Neural cell (in vitro differentiated cells): ENCODE results near the gene SLC41A1.

Experiments used
- EZH2 ChIP-seq: fragments of 200-600, 300-800 bp; shearing (Covaris generic), sonication (generic); IDR thresholded peaks from 2 replicates; pipeline ENCODE4 v1.6.1; 2014; ENCODE audit warnings: antibody characterized with exemption, low read length, borderline replicate concordance, mild to moderate bottlenecking; ENCODE audit not compliant: insufficient read depth, poor library complexity, severe bottlenecking
- MXI1 ChIP-seq: fragments of 450-650 bp; conservative IDR thresholded peaks from 2 replicates; pipeline ENCODE4 v1.6.1; 2014; ENCODE audit warnings: antibody characterized with exemption, mild to moderate bottlenecking; ENCODE audit not compliant: poor library complexity, severe bottlenecking
- POLR2AphosphoS5 ChIP-seq: IDR thresholded peaks from 2 replicates; pipeline ENCODE4 v1.6.1; 2012
- RAD21 ChIP-seq: fragments of 450-650 bp; conservative IDR thresholded peaks from 2 replicates; pipeline ENCODE4 v1.6.1; 2014; ENCODE audit warnings: antibody characterized with exemption, mild to moderate bottlenecking, moderate library complexity
- SMC3 ChIP-seq: fragments of 450-650 bp; conservative IDR thresholded peaks from 2 replicates; pipeline ENCODE4 v1.6.1; 2014; ENCODE audit warnings: antibody characterized with exemption, mild to moderate bottlenecking, moderate library complexity; ENCODE audit not compliant: poor library complexity
- TAF1 ChIP-seq: IDR thresholded peaks from 2 replicates; pipeline ENCODE4 v1.6.1; 2012; ENCODE audit warnings: low read depth
- TF ChIP-seq, protein P1 (sequence below): fragments of 450-650 bp; IDR thresholded peaks from 2 replicates; pipeline ENCODE4 v1.5.1; 2014; ENCODE audit warnings: antibody characterized with exemption, mild to moderate bottlenecking, moderate library complexity; ENCODE audit not compliant: poor library complexity, severe bottlenecking
- TF ChIP-seq, protein P2 (sequence below): IDR thresholded peaks from 2 replicates; pipeline ENCODE4 v1.6.1; 2012; ENCODE audit warnings: borderline replicate concordance

DNA sequence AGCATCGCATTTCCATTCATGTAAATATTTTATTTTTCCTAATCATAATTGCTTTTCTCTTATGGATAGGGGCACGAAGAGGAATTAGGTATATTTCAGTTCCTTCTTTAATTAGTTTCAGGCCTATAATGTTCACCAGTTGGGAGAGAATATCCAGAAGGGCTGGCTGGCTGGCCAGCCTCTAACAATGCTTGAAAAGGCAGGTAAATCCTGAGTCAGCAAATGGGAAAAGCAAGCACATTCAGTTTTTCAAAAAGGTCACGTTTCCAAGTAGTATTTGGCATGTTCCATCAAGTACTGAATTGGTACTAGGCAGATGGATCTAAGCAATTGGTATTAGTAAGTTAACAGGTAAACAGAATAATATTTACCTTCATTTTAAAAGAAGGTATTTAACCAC, 45.8 kb downstream of the SLC41A1 start:
- TF ChIP-seq, protein P1, sequence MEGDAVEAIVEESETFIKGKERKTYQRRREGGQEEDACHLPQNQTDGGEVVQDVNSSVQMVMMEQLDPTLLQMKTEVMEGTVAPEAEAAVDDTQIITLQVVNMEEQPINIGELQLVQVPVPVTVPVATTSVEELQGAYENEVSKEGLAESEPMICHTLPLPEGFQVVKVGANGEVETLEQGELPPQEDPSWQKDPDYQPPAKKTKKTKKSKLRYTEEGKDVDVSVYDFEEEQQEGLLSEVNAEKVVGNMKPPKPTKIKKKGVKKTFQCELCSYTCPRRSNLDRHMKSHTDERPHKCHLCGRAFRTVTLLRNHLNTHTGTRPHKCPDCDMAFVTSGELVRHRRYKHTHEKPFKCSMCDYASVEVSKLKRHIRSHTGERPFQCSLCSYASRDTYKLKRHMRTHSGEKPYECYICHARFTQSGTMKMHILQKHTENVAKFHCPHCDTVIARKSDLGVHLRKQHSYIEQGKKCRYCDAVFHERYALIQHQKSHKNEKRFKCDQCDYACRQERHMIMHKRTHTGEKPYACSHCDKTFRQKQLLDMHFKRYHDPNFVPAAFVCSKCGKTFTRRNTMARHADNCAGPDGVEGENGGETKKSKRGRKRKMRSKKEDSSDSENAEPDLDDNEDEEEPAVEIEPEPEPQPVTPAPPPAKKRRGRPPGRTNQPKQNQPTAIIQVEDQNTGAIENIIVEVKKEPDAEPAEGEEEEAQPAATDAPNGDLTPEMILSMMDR, result no peak
- no peak for TF ChIP-seq TAF1
- no peak for TF ChIP-seq SMC3
- no peak for TF ChIP-seq MXI1
- no peak for TF ChIP-seq EZH2
- TF ChIP-seq, protein P2, sequence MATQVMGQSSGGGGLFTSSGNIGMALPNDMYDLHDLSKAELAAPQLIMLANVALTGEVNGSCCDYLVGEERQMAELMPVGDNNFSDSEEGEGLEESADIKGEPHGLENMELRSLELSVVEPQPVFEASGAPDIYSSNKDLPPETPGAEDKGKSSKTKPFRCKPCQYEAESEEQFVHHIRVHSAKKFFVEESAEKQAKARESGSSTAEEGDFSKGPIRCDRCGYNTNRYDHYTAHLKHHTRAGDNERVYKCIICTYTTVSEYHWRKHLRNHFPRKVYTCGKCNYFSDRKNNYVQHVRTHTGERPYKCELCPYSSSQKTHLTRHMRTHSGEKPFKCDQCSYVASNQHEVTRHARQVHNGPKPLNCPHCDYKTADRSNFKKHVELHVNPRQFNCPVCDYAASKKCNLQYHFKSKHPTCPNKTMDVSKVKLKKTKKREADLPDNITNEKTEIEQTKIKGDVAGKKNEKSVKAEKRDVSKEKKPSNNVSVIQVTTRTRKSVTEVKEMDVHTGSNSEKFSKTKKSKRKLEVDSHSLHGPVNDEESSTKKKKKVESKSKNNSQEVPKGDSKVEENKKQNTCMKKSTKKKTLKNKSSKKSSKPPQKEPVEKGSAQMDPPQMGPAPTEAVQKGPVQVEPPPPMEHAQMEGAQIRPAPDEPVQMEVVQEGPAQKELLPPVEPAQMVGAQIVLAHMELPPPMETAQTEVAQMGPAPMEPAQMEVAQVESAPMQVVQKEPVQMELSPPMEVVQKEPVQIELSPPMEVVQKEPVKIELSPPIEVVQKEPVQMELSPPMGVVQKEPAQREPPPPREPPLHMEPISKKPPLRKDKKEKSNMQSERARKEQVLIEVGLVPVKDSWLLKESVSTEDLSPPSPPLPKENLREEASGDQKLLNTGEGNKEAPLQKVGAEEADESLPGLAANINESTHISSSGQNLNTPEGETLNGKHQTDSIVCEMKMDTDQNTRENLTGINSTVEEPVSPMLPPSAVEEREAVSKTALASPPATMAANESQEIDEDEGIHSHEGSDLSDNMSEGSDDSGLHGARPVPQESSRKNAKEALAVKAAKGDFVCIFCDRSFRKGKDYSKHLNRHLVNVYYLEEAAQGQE, result no peak
- no peak for TF ChIP-seq POLR2AphosphoS5
- TF ChIP-seq RAD21, result no peak
